HepG2 (cell line): ENCODE results near the gene RTP4. TPM values are rescaled to one million over a fixed set of nuclear protein-coding genes. Genes with fewer than 3 reads are reported as not detected.

ENCODE experiments used
- ATAC-seq: fragments of 200-7000 bp; cut with Tn5 transposase; 3 replicates; pipeline ENCODE4 v1.9.1; 2020; ENCODE audit warnings: mild to moderate bottlenecking, moderate library complexity
- BruUV-seq: library from RNA; stranded (reverse); fragments of 400-500 nt; replicated peaks from 2 replicates; lab custom pipeline; 2021; lab: Mats Ljungman, UMichigan
- CTCF ChIA-PET: fragments of 300-600 bp; formaldehyde crosslinking; extraction: SDS; loops from one replicate; lab custom pipeline; 2021; ENCODE audit warnings: low total read pairs, inconsistent platforms, low intra/inter-chr PET ratio; lab: Yijun Ruan, JAX
- POLR2A ChIA-PET: fragments of 350-600 bp; sonication (Branson Sonifier 250); formaldehyde crosslinking; loops from one replicate; lab custom pipeline; 2020; ENCODE audit warnings: antibody characterized with exemption, inconsistent platforms; lab: Yijun Ruan, JAX
- DNase-seq: peaks from one replicate; pipeline ENCODE4 v3.0.0-alpha.2; 2015; ENCODE audit warnings: low spot score
- FAIRE-seq: peaks from 3 replicates; lab custom pipeline; 2011; peaks lifted over from hg19 to GRCh38; lab: Jason Lieb, UNC
- H2AFZ ChIP-seq: one replicate; pipeline ENCODE4 v1.6.1; 2011; ENCODE audit warnings: low read length, inconsistent platforms
- H3K27ac ChIP-seq: fragments of 300-600 bp; 3 replicates; pipeline ENCODE4 v1.8.0; 2011; ENCODE audit warnings: mixed run types, mild to moderate bottlenecking, mixed read lengths, low read length, inconsistent platforms; ENCODE audit not compliant: insufficient read depth; ENCODE audit errors: extremely low read length
- H3K27me3 ChIP-seq, 2 experiments: fragments of 200-600 bp in 1 of 2; 2 replicates in 1 of 2; 3 replicates in 1 of 2; pipeline versions ENCODE4 v1.6.0 to v1.8.0; 2011; ENCODE audit warnings: low read length in 2 of 2, mild to moderate bottlenecking in 2 of 2, moderate library complexity in 2 of 2, inconsistent platforms in 1 of 2; ENCODE audit not compliant: insufficient read depth in 2 of 2, control insufficient read depth in 1 of 2
- H3K36me3 ChIP-seq, 2 experiments: fragments of 200-600 bp in 1 of 2; replicated peaks in 1 of 2; 2 replicates in 1 of 2; 3 replicates in 1 of 2; pipeline versions ENCODE4 v1.5.1 to v1.8.0; 2011; ENCODE audit warnings: low read length in 2 of 2, inconsistent platforms in 1 of 2; ENCODE audit not compliant: insufficient read depth in 2 of 2, control insufficient read depth in 1 of 2
- H3K4me1 ChIP-seq: 2 replicates; pipeline ENCODE4 v1.5.1; 2012; ENCODE audit warnings: low read length, inconsistent platforms; ENCODE audit not compliant: insufficient read depth
- H3K4me2 ChIP-seq: 2 replicates; pipeline ENCODE4 v1.6.0; 2011; ENCODE audit warnings: low read depth, low read length, inconsistent platforms
- H3K4me3 ChIP-seq, 3 experiments: fragments of 200-600 bp in 1 of 3; sonication (generic), shearing (Covaris generic) in 1 of 3; replicated peaks in 1 of 3; 2 replicates each; pipeline ENCODE4 v1.5.1; 2011 to 2016; ENCODE audit warnings: low read length in 3 of 3, inconsistent platforms in 2 of 3, low read depth in 2 of 3, mild to moderate bottlenecking in 2 of 3, control low read depth in 1 of 3, mixed read lengths in 1 of 3; ENCODE audit not compliant: insufficient read depth in 1 of 3
- H3K79me2 ChIP-seq: one replicate; pipeline ENCODE4 v1.6.1; 2011; ENCODE audit warnings: low read length, inconsistent platforms; ENCODE audit not compliant: insufficient read depth
- H3K9ac ChIP-seq: 2 replicates; pipeline ENCODE4 v1.6.0; 2011; ENCODE audit warnings: mild to moderate bottlenecking, low read depth, low read length, inconsistent platforms; ENCODE audit not compliant: insufficient read depth
- H3K9me3 ChIP-seq: 2 replicates; pipeline ENCODE4 v1.5.1; 2012; ENCODE audit warnings: mild to moderate bottlenecking, low read length
- H4K20me1 ChIP-seq: 2 replicates; pipeline ENCODE4 v1.6.0; 2011; ENCODE audit warnings: inconsistent platforms, mild to moderate bottlenecking, low read length, moderate library complexity; ENCODE audit not compliant: insufficient read depth
- FIP1L1 ChIP-seq: fragments of 200-400 bp; formaldehyde crosslinking; IDR thresholded peaks from 2 replicates; pipeline ENCODE4 v1.6.1; 2018; ENCODE audit warnings: low read depth, mild to moderate bottlenecking, low read length, moderate library complexity, borderline replicate concordance; ENCODE audit not compliant: insufficient read depth
- KLF16 ChIP-seq, 2 experiments: sonication (generic) in 1 of 2; formaldehyde crosslinking in 1 of 2; IDR thresholded peaks; 2 replicates each; pipeline versions ENCODE4 v1.6.1 to v1.8.0; 2016 to 2023; ENCODE audit warnings: missing genetic modification reagents in 2 of 2, missing compliant biosample characterization in 1 of 2
- TBX3 ChIP-seq: fragments of 450-650 bp; IDR thresholded peaks from 2 replicates; pipeline ENCODE4 v1.6.1; 2017; ENCODE audit warnings: antibody characterized with exemption, mild to moderate bottlenecking, inconsistent platforms, borderline replicate concordance
- ZNF235 ChIP-seq: sonication (generic); formaldehyde crosslinking; IDR thresholded peaks from 2 replicates; pipeline ENCODE4 v1.8.1; 2023; ENCODE audit warnings: mild to moderate bottlenecking, missing genetic modification reagents, borderline replicate concordance
- ZNF501 ChIP-seq: sonication (generic); formaldehyde crosslinking; IDR thresholded peaks from 2 replicates; pipeline ENCODE4 v1.5.1; 2020; ENCODE audit warnings: mild to moderate bottlenecking, moderate library complexity, missing genetic modification reagents
- WGBS: methylation state at CpG from one replicate; pipeline ENCODE4 v1.1.6; 2017; ENCODE audit warnings: low lambda C conversion rate; 5-methylcytosine and 5-hydroxymethylcytosine counted together
- in situ Hi-C: cut with HindIII; loops from 2 replicates; pipeline ENCODE4 v1.10.0; 2017; ENCODE audit warnings: low pct_unique_long_range_greater_than_20kb; ENCODE audit not compliant: extremely low pct_ligation_motif_present
- intact Hi-C: fragments of 100-400 bp; cut with micrococcal nuclease; formaldehyde crosslinking; loops from one replicate; pipeline ENCODE4 v1.10.0; 2022; ENCODE audit not compliant: unreplicated experiment
- polyA plus RNA-seq, 8 experiments: library from polyadenylated mRNA; depleted of rRNA in 3 of 8; stranded (reverse) in 7 of 8; unstranded in 1 of 8; fragments of >200 nt; fragmentation: Illumina TruSeq in 4 of 8; extraction: Trizol in 4 of 8; gene quantifications; 2 replicates each; pipeline versions ENCODE4 v1.2.1 to v1.2.3, GENCODE V29; 2011 to 2016; ENCODE audit warnings: low read depth in 4 of 8, missing spikeins in 1 of 8, mixed read lengths in 1 of 8; ENCODE audit not compliant: insufficient read depth in 1 of 8
- total RNA-seq, 5 experiments: library from RNA; depleted of rRNA; stranded (reverse); fragments of >200 nt; fragmentation: Illumina TruSeq; extraction: Trizol; gene quantifications; 2 replicates each; pipeline ENCODE4 v1.2.3, GENCODE V29; 2016; ENCODE audit warnings: low read depth in 1 of 5
- TF ChIP-seq, protein P1 (sequence below): sonication (generic); formaldehyde crosslinking; IDR thresholded peaks from 2 replicates; pipeline ENCODE4 v1.4.0; 2020; ENCODE audit warnings: missing genetic modification reagents
- TF ChIP-seq, protein P2 (sequence below): IDR thresholded peaks from 2 replicates; pipeline ENCODE4 v1.6.1; 2016; ENCODE audit warnings: low read depth, control low read depth

The RTP4 gene
- total and polyA plus RNA-seq, 2 of the 13 experiments (the other 11 are each of a cell fraction or from before 2014, with no cell fraction given) = 0.11 to 0.62 TPM

DNA sequence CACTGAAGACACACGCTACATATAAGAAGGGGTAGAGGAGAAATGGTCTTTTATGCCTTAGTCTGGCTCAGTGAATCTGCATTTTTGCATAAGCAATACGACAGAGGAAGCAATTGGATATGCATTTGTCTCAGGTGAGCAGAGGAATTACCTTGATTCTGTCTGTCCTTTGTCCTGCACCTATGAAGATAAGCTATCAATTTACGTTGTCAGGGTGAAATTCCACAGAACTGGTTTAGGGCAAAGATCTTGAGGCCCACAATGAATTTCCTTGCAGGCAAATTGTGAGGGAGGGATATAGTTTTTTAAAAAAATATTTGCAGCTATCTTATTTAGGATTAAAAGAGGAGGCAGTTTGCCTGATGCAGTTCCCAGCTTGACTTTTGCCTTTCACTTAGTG is 45.1 kb upstream of the RTP4 start:
- FAIRE-seq = no peak
- in situ Hi-C loops = no loop called here
- CTCF ChIA-PET = interaction anchor here (0.6 kb wide), 1 partner anchor 390 kb away, joined by 3 read pairs; no protein-coding TSS in a partner anchor
- Histone ChIP-seq H3K27ac (no peak overlapping the region), H4K20me1 (no peaks in the 10 kb centered on the region), H3K36me3 (no peaks in the 10 kb centered on the region), H3K9me3 (no peaks in the 10 kb centered on the region), H3K9ac (no peak overlapping the region), H3K4me3 (no peak overlapping the region), H2AFZ (no peak overlapping the region), H3K4me1 (no peaks in the 10 kb centered on the region), H3K4me2 (no peak overlapping the region), H3K27me3 (0 out of 5 replicates have a peak, but pooled peaks cover 0 to 2% of the 10 kb centered on the region in 2 experiments), H3K79me2 (no peaks in the 10 kb centered on the region)
- no peak for ATAC-seq
- WGBS = 9% methylated on average over 3 of the region's 3 CpGs
- TF ChIP-seq KLF16 (CRISPR knock-in tag; IDR thresholded peaks at IDR 0.05) = no peak
- TF ChIP-seq TBX3 = no peak
- TF ChIP-seq, protein P1, sequence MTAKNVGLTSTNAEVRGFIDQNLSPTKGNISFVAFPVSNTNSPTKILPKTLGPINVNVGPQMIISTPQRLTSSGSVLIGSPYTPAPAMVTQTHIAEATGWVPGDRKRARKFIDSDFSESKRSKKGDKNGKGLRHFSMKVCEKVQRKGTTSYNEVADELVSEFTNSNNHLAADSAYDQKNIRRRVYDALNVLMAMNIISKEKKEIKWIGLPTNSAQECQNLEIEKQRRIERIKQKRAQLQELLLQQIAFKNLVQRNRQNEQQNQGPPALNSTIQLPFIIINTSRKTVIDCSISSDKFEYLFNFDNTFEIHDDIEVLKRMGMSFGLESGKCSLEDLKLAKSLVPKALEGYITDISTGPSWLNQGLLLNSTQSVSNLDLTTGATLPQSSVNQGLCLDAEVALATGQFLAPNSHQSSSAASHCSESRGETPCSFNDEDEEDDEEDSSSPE (CRISPR knock-in tag) = no peak
- TF ChIP-seq ZNF235 (CRISPR knock-in tag) = no peak
- TF ChIP-seq FIP1L1 = no peak
- no peak for TF ChIP-seq ZNF501 (CRISPR knock-in tag)
- TF ChIP-seq, protein P2, sequence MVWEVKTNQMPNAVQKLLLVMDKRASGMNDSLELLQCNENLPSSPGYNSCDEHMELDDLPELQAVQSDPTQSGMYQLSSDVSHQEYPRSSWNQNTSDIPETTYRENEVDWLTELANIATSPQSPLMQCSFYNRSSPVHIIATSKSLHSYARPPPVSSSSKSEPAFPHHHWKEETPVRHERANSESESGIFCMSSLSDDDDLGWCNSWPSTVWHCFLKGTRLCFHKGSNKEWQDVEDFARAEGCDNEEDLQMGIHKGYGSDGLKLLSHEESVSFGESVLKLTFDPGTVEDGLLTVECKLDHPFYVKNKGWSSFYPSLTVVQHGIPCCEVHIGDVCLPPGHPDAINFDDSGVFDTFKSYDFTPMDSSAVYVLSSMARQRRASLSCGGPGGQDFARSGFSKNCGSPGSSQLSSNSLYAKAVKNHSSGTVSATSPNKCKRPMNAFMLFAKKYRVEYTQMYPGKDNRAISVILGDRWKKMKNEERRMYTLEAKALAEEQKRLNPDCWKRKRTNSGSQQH = no peak
- POLR2A ChIA-PET = no interaction called here
- BruUV-seq = no TSS peak
- intact Hi-C loops = no loop called here
- DNase-seq = no peak
